ENCODE results near the gene TMEM170B. TPM values are rescaled to one million over a fixed set of nuclear protein-coding genes. Genes with fewer than 3 reads are reported as not detected.

The TMEM170B gene
- total and polyA plus RNA-seq, 8 donors = 0.29 to 8.4 (median 1.1) TPM

GRCh38 chr6:11551053-11551452 is 13.5 kb downstream of the TMEM170B start:
- no peak overlapping the region for H3K27ac ChIP-seq
- H3K36me3 ChIP-seq = no peaks in the 10 kb centered on the region
- no peak for DNase-seq
- no peak overlapping the region for H3K4me3 ChIP-seq
- peaks cover 0 to 10% (median 3%) of the 10 kb centered on the region in 4 donors for H3K4me1 ChIP-seq
- 83 to 100% (median 86%) methylated on average over 1 of the region's 1 CpG for WGBS, 5 donors
- no peaks in the 10 kb centered on the region for H3K27me3 ChIP-seq
- intact Hi-C loops (cut with DNase I; ENCODE audit: low total_unique reads) = no loop called here
- TF ChIP-seq EP300 (IDR thresholded peaks at IDR 0.05) = no peak
- TF ChIP-seq POLR2A (IDR thresholded peaks at IDR 0.05) = no peak
- TF ChIP-seq POLR2AphosphoS5 (IDR thresholded peaks at IDR 0.05) = no peak
- TF ChIP-seq CTCF (IDR thresholded peaks at IDR 0.05) = no peak
- H3K9me3 ChIP-seq = no peaks in the 10 kb centered on the region

- intact Hi-C loops (cut with DNase I; ENCODE audit: low total_unique reads) = no loop called here
- no peak overlapping the region for H3K4me3 ChIP-seq
- H3K27me3 ChIP-seq = no peaks in the 10 kb centered on the region
- no peaks in the 10 kb centered on the region for H3K36me3 ChIP-seq
- H3K27ac ChIP-seq = no peak overlapping the region
- H3K9me3 ChIP-seq = no peaks in the 10 kb centered on the region
- no peak for TF ChIP-seq POLR2AphosphoS5 (IDR thresholded peaks at IDR 0.05)
- no peak for TF ChIP-seq POLR2A (IDR thresholded peaks at IDR 0.05)
- TF ChIP-seq CTCF (IDR thresholded peaks at IDR 0.05) = no peak
- TF ChIP-seq EP300 (IDR thresholded peaks at IDR 0.05) = no peak
- peaks cover 0 to 10% (median 3%) of the 10 kb centered on the region in 4 donors for H3K4me1 ChIP-seq
- no peak for DNase-seq
Measured at GRCh38 chr6:11552442-11552841, 14.9 kb downstream of the TMEM170B start.

- DNase-seq = peak in 1 of 2 donors; percentile 47
- Histone ChIP-seq H3K9me3 (no peaks in the 10 kb centered on the region), H3K36me3 (no peaks in the 10 kb centered on the region), H3K4me1 (peaks cover 0 to 10% (median 3%) of the 10 kb centered on the region in 4 donors), H3K4me3 (no peak overlapping the region), H3K27me3 (no peaks in the 10 kb centered on the region), H3K27ac (no peak overlapping the region)
- no peak for TF ChIP-seq POLR2A (IDR thresholded peaks at IDR 0.05)
- no peak for TF ChIP-seq EP300 (IDR thresholded peaks at IDR 0.05)
- WGBS, 5 donors = 28 to 61% (median 39%) methylated on average over 3 of the region's 3 CpGs
- intact Hi-C loops (cut with DNase I; ENCODE audit: low total_unique reads) = no loop called here
Measured at GRCh38 chr6:11553824-11554223, 16.3 kb downstream of the TMEM170B start.

- TF ChIP-seq POLR2AphosphoS5 (IDR thresholded peaks at IDR 0.05) = no peak
- TF ChIP-seq CTCF (IDR thresholded peaks at IDR 0.05) = no peak
- TF ChIP-seq POLR2A (IDR thresholded peaks at IDR 0.05) = no peak
- TF ChIP-seq EP300 (IDR thresholded peaks at IDR 0.05) = no peak
- H3K4me1 ChIP-seq = peaks cover 0 to 10% (median 3%) of the 10 kb centered on the region in 4 donors
- DNase-seq = no peak
- H3K9me3 ChIP-seq = no peaks in the 10 kb centered on the region
- H3K4me3 ChIP-seq = no peak overlapping the region
- no peaks in the 10 kb centered on the region for H3K27me3 ChIP-seq
- 92 to 98% (median 96%) methylated on average over 3 of the region's 3 CpGs for WGBS, 5 donors
- no peaks in the 10 kb centered on the region for H3K36me3 ChIP-seq
- intact Hi-C loops (cut with DNase I; ENCODE audit: low total_unique reads) = no loop called here
- no peak overlapping the region for H3K27ac ChIP-seq
Measured at GRCh38 chr6:11556309-11556708, 18.8 kb downstream of the TMEM170B start.

- Histone ChIP-seq H3K36me3 (peaks cover 0 to 18% (median 12%) of the 10 kb centered on the region in 4 donors), H3K27me3 (no peaks in the 10 kb centered on the region), H3K4me3 (no peak overlapping the region), H3K27ac (no peak overlapping the region), H3K4me1 (no peaks in the 10 kb centered on the region), H3K9me3 (no peaks in the 10 kb centered on the region)
- no peak for DNase-seq
- WGBS, 5 donors = 69 to 78% (median 72%) methylated on average over 3 of the region's 3 CpGs
- intact Hi-C loops (cut with DNase I; ENCODE audit: low total_unique reads) = no loop called here
- TF ChIP-seq POLR2A (IDR thresholded peaks at IDR 0.05) (no peak), POLR2AphosphoS5 (IDR thresholded peaks at IDR 0.05) (no peak), CTCF (IDR thresholded peaks at IDR 0.05) (no peak), EP300 (IDR thresholded peaks at IDR 0.05) (no peak)
Measured at GRCh38 chr6:11563793-11564192, 26.2 kb downstream of the TMEM170B start.
